Natural killer cell (primary cell): Measurements from ENCODE around the gene HTRA2. TPM values are rescaled to one million over a fixed set of nuclear protein-coding genes. Genes with fewer than 3 reads are reported as not detected.
A peak's percentile ranks its signal among the peaks of the same experiment; 100 is the strongest.

ENCODE experiments used
- ATAC-seq, 3 donors: fragments of 150-1000 bp in 2 of 3; fragments of 200-7000 bp in 1 of 3; cut with Tn5 transposase; 1 replicate in 1 of 3; 2 replicates in 2 of 3; pipeline ENCODE4 v1.10.0; 2021; ENCODE audit warnings: mild to moderate bottlenecking in 2 of 3, moderate library complexity in 2 of 3
- DNase-seq, 2 donors: peaks; one replicate each; pipeline versions ENCODE4 v3.0.0 to v3.0.0-alpha.2; 2013 to 2021; ENCODE audit warnings: mixed read lengths in 1 of 2
- H3K27ac ChIP-seq: one replicate; pipeline ENCODE4 v1.5.1; 2013; ENCODE audit warnings: mild to moderate bottlenecking, low read length
- H3K27me3 ChIP-seq: one replicate; pipeline ENCODE4 v1.6.1; 2013; ENCODE audit warnings: low read length; ENCODE audit not compliant: control insufficient read depth, insufficient read depth
- H3K36me3 ChIP-seq: one replicate; pipeline ENCODE4 v1.6.1; 2013; ENCODE audit warnings: low read length; ENCODE audit not compliant: control insufficient read depth, insufficient read depth
- H3K4me1 ChIP-seq: one replicate; pipeline ENCODE4 v1.6.1; 2013; ENCODE audit warnings: low read length; ENCODE audit not compliant: control insufficient read depth, insufficient read depth
- H3K4me3 ChIP-seq: one replicate; pipeline ENCODE4 v1.5.1; 2013; ENCODE audit warnings: low read length
- H3K9me3 ChIP-seq: one replicate; pipeline ENCODE4 v1.6.1; 2013; ENCODE audit warnings: low read length; ENCODE audit not compliant: control insufficient read depth, insufficient read depth
- H3K27ac Mint-ChIP-seq, 2 donors: one replicate each; pipeline ENCODE4 v1.8.0; 2022; ENCODE audit warnings: mild to moderate bottlenecking in 2 of 2, mixed read lengths in 2 of 2, moderate library complexity in 1 of 2
- H3K27me3 Mint-ChIP-seq, 2 donors: one replicate each; pipeline ENCODE4 v1.8.0; 2022; ENCODE audit warnings: low read depth in 2 of 2, mixed read lengths in 2 of 2
- H3K36me3 Mint-ChIP-seq: one replicate; pipeline ENCODE4 v1.8.0; 2022; ENCODE audit warnings: mixed read lengths
- H3K4me1 Mint-ChIP-seq, 2 donors: one replicate each; pipeline ENCODE4 v1.8.0; 2022; ENCODE audit warnings: mixed read lengths in 2 of 2
- H3K4me3 Mint-ChIP-seq: one replicate; pipeline ENCODE4 v1.8.0; 2022; ENCODE audit warnings: mild to moderate bottlenecking, moderate library complexity, mixed read lengths
- H3K9me3 Mint-ChIP-seq, 2 donors: one replicate each; pipeline ENCODE4 v1.8.0; 2022; ENCODE audit warnings: mixed read lengths in 2 of 2
- CTCF ChIP-seq: fragments of 200-600 bp; IDR thresholded peaks from one replicate; pipeline ENCODE4 v1.8.0; 2022; ENCODE audit warnings: antibody characterized with exemption
- WGBS: methylation state at CpG from one replicate; pipeline ENCODE4 v1.1.7; 2013; ENCODE audit warnings: missing lambda C conversion rate; ENCODE audit not compliant: insufficient coverage; 5-methylcytosine and 5-hydroxymethylcytosine counted together
- intact Hi-C: fragments of 100-400 bp; cut with micrococcal nuclease; formaldehyde crosslinking; loops from one replicate; pipeline ENCODE4 v1.14.2; 2022
- total RNA-seq, 4 donors: library from RNA; stranded (reverse); fragments of 120-200 nt in 1 of 4; gene quantifications; one replicate each; pipeline versions ENCODE4 v1.2.3 to v1.2.4, GENCODE V29; 2013 to 2022

Gene HTRA2
- total RNA-seq, 3 donors from 2014 or later (not counting 1 experiment from before 2014, with no cell fraction given): 32.1 to 47.6 (median 45.2) TPM

GRCh38 chr2:74536166-74536950, 6.6 kb downstream of the HTRA2 start:
- ATAC-seq (peak in 1 of 3 donors; percentile 19), DNase-seq (no peak)
- peaks cover 13% of the 10 kb centered on the region for H3K36me3 ChIP-seq
- WGBS: 87% methylated on average over 23 of the region's 23 CpGs
- H3K4me3 Mint-ChIP-seq: no peak overlapping the region
- no peaks in the 10 kb centered on the region for H3K36me3 Mint-ChIP-seq
- no peak for TF ChIP-seq CTCF
- no peak overlapping the region for H3K4me3 ChIP-seq
- no peaks in the 10 kb centered on the region for H3K9me3 ChIP-seq
- peaks cover 12% of the 10 kb centered on the region for H3K4me1 ChIP-seq
- intact Hi-C loops: no loop called here
- peaks cover 7 to 11% of the 10 kb centered on the region in 2 donors for H3K4me1 Mint-ChIP-seq
- H3K27ac ChIP-seq: no peak overlapping the region
- H3K9me3 Mint-ChIP-seq: no peaks in the 10 kb centered on the region
- no peak overlapping the region for H3K27ac Mint-ChIP-seq
- H3K27me3 ChIP-seq: no peaks in the 10 kb centered on the region
- peaks cover 21 to 26% of the 10 kb centered on the region in 2 donors for H3K27me3 Mint-ChIP-seq

GRCh38 chr2:74537140-74537539, 7.4 kb downstream of the HTRA2 start:
- peaks cover 21 to 28% of the 10 kb centered on the region in 2 donors for H3K27me3 Mint-ChIP-seq
- DNase-seq (no peak), ATAC-seq (no peak)
- peaks cover 3 to 4% of the 10 kb centered on the region in 2 donors for H3K4me1 Mint-ChIP-seq
- no peak for TF ChIP-seq CTCF
- peaks cover 8% of the 10 kb centered on the region for H3K4me1 ChIP-seq
- no peaks in the 10 kb centered on the region for H3K9me3 ChIP-seq
- intact Hi-C loops: no loop called here
- H3K36me3 ChIP-seq: peaks cover 13% of the 10 kb centered on the region
- H3K27ac ChIP-seq: no peak overlapping the region
- WGBS: 89% methylated on average over 4 of the region's 4 CpGs
- H3K4me3 Mint-ChIP-seq: no peak overlapping the region
- H3K9me3 Mint-ChIP-seq: no peaks in the 10 kb centered on the region
- H3K4me3 ChIP-seq: no peak overlapping the region
- H3K27ac Mint-ChIP-seq: no peak overlapping the region
- no peaks in the 10 kb centered on the region for H3K36me3 Mint-ChIP-seq
- H3K27me3 ChIP-seq: no peaks in the 10 kb centered on the region

- ATAC-seq (no peak), DNase-seq (no peak)
- H3K9me3 ChIP-seq: no peaks in the 10 kb centered on the region
- Mint-ChIP-seq H3K36me3 (no peaks in the 10 kb centered on the region), H3K4me3 (no peak overlapping the region), H3K27ac (no peak overlapping the region), H3K27me3 (peaks cover 26 to 40% of the 10 kb centered on the region in 2 donors), H3K4me1 (no peaks in the 10 kb centered on the region), H3K9me3 (no peaks in the 10 kb centered on the region)
- H3K27me3 ChIP-seq: no peaks in the 10 kb centered on the region
- no peak overlapping the region for H3K27ac ChIP-seq
- WGBS: 10% methylated on average over 7 of the region's 7 CpGs
- no peaks in the 10 kb centered on the region for H3K36me3 ChIP-seq
- H3K4me3 ChIP-seq: no peak overlapping the region
- intact Hi-C loops: no loop called here
- no peak for TF ChIP-seq CTCF
- H3K4me1 ChIP-seq: peaks cover 8% of the 10 kb centered on the region
Measured at GRCh38 chr2:74538881-74539339, 9.2 kb downstream of the HTRA2 start.
